GM12874 (cell line): Measurements from ENCODE around the gene GPR146.

Experiments used
- TF ChIP-seq, protein P1 (sequence below): IDR thresholded peaks from 2 replicates; pipeline ENCODE4 v1.5.1; 2011; ENCODE audit warnings: low read depth, mild to moderate bottlenecking, control low read depth, low read length, moderate library complexity; ENCODE audit not compliant: insufficient read depth

Gene GPR146

DNA sequence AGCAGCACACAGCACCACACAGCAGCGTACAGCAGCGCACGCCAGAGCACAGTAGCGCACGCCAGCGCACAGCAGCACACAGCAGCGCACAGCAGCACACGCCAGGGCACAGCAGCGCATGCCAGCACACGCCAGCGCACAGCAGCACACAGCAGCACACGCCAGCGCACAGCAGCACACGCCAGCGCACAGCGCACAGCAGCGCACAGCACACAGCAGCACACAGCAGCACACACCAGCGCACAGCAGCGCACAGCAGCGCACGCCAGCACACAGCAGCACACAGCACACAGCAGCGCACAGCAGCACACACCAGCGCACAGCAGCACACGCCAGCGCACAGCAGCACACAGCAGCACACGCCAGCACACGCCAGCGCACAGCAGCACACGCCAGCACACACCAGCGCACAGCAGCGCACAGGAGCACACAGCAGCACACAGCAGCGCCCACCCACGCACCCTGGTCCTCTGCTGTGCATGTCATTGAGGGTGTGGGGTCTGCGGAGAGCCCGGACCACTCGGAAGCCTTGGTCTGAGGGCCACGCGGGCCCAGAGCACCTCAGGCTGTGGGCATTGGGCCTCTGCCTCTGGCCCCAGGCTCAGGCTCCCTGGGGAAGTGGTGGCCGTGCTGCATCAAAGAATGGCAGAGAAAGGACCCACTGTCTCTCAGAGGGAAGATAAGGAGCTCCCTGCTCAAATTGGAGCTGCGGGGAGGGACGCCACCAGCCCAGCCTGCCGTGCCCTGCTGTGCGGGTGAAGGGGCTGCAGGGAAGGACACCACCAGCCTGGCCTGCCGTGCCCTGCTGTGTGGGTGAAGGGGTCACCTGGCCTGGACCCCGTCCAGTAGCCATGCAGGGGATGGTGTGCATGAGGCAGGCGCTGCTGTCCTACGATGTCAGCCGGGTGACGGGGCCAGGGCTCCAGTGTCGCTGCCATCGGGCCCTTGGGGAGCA is 27.5 kb upstream of the GPR146 start:
- TF ChIP-seq, protein P1, sequence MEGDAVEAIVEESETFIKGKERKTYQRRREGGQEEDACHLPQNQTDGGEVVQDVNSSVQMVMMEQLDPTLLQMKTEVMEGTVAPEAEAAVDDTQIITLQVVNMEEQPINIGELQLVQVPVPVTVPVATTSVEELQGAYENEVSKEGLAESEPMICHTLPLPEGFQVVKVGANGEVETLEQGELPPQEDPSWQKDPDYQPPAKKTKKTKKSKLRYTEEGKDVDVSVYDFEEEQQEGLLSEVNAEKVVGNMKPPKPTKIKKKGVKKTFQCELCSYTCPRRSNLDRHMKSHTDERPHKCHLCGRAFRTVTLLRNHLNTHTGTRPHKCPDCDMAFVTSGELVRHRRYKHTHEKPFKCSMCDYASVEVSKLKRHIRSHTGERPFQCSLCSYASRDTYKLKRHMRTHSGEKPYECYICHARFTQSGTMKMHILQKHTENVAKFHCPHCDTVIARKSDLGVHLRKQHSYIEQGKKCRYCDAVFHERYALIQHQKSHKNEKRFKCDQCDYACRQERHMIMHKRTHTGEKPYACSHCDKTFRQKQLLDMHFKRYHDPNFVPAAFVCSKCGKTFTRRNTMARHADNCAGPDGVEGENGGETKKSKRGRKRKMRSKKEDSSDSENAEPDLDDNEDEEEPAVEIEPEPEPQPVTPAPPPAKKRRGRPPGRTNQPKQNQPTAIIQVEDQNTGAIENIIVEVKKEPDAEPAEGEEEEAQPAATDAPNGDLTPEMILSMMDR, result no peak

DNA sequence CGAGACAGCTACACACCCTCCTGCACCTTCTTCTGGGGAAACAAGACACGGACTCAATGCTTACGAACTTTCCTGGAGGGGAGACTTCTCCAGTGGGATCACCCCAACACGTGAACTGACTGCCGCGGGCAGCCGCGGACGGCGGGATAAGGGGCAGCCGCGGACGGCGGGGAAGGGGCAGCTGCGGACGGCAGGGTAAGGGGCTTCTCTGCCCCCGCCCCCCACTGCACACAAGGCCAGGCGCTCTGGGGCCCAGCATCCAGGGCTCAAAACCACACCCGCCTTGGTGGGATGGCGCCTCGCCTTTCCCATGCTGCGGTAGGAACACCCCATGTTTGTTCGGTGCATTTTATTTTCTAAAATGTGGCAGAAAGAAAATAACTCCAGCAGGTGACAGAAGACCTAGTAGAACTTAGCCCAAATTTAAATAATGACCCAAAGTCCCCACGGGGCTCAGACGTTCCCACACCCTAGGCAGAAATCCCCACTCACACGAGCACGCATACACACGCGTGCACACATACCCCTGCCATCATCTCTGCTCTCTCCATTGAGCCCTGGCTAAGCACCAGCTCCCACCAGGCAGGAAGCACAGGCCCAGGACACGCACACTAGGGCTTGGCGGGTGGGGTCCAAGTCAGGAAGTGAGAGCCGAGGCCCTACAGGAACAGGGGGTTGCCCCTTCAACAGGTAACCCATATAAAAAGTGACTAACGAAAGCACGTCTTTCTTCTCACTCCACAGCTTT is 26.6 kb upstream of the GPR146 start:
- TF ChIP-seq, protein P1, result no peak

DNA sequence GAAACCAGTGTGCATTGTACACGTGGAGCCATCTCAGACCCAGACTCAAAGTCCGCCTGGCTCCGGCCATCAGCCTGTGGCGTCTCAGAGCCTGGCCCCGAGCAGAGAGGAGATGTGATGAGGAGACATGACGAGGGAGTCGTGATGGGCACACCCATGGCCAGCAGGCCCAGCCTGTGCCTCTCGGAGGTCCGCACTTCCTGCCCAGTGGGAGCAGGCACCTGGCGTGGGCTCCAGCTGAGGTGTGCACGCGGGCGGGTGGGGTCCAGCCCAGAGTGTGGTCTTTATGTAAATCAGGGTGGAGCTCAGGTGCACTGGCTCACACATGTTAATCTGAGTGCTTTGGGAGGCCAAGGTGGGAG is 26.0 kb upstream of the GPR146 start:
- TF ChIP-seq, protein P1, result no peak

DNA sequence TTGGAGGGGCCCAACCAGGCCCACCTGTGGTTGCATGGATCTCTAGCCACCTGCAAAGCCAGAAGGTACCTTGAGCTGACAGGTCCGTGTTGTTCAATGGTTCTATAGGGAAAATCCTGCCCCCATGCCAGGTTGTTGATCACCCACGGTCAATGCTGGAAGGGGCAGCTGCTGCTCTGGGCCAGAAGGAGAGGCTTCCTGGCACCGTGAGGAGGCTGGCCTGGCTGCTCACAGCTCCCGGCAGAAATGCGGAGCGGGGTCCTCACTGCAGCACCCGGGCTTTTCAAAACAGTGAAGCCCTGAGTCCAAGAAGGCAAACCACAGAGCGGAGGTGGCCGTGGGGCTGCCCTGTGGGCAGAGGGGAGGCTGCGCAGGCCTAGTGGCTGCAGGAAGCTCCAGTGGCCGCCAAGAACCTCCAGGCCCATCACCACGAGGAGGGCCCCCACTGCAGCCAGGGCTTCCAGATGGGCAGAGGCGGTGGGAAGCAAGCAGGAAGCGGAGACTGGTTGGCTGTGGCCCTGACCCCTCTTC is 25.0 kb upstream of the GPR146 start:
- TF ChIP-seq, protein P1, result no peak

DNA sequence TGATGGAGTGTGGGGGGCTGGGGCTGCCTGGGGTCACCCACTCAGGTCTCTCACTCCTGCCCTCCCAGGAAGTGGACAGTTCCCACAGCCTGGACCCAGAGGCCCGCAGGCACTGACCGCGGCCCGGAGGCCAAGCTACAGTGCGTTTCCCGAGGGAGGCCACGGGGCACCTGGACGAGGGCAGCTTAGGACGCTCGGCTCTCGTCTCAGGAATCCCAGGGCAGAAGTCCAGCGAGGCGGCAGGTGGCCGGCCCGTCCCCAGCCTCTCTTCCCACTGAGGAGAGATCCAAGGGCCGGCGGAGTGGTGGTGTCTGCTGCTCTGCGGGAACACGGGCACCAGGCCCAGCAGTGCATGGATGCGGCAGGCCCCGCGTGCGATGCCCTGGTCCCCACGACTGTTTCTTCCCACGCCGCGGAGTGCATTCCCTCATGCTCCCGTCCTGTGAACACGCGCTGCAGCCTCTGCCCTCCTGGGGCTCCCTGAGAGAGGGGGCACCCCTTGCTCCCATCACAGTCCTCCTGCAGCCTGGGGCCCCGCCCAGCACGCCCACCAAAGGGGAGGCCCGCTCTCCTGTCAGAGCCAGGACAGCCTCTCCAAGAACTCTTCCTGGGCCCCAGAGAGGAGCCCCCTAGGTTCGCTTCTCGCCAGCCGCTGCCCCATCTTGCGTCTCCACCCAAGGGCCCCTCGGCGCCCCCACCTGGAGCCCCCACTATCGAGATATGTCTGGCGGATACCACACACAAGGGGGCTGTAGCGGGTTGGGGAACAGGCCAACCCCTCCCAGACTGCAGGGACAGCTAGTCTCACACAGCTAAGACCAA is 24.3 kb upstream of the GPR146 start:
- TF ChIP-seq, protein P1, result no peak

DNA sequence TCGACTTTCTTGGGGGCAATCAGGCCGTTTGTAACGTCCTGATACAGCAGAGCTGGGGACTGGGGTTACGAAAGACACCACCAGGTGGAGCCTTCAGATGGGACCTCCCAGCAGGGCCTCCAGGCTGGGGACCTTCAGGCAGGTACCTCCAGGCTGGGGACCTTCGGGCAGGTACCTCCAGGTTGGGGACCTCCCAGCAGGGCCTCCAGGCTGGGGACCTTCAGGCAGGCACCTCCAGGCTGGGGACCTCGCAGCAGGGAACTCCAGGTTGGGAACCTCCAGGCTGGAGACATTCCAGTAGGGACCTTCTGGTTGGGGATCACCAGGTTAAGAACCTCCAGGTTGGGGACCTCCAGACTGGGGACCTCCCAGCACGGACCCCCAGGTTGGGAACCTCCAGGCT is 23.5 kb upstream of the GPR146 start:
- TF ChIP-seq, protein P1, result 0 out of 2 replicates have a peak, but pooled peaks have one; percentile 11
